Lung (tissue), 12 donors: ENCODE results near the gene IMMP1L. TPM values are rescaled to one million over a fixed set of nuclear protein-coding genes. Genes with fewer than 3 reads are reported as not detected.
A peak's percentile ranks its signal among the peaks of the same experiment; 100 is the strongest.

Experiments
- ATAC-seq: fragments of 200-7000 bp; cut with Tn5 transposase; one replicate; pipeline ENCODE4 v1.9.1; 2020; ENCODE audit warnings: moderate number of reproducible peaks; ENCODE audit not compliant: insufficient read depth, low FRiP score
- DNase-seq, 3 donors: peaks; one replicate each; pipeline ENCODE4 v3.0.0-alpha.2; 2013 to 2017
- H3K27ac ChIP-seq, 2 donors: one replicate each; pipeline ENCODE4 v1.5.1; 2013; ENCODE audit warnings: mild to moderate bottlenecking in 2 of 2, moderate library complexity in 2 of 2, control low read depth in 1 of 2, inconsistent platforms in 1 of 2, low read depth in 1 of 2, low read length in 1 of 2
- H3K27me3 ChIP-seq, 3 donors: one replicate each; pipeline ENCODE4 v1.5.1; 2013; ENCODE audit warnings: low read length in 2 of 3; ENCODE audit not compliant: control insufficient read depth in 3 of 3, insufficient read depth in 3 of 3
- H3K36me3 ChIP-seq, 4 donors: one replicate each; pipeline ENCODE4 v1.5.1; 2013; ENCODE audit warnings: low read length in 4 of 4, mild to moderate bottlenecking in 1 of 4, moderate library complexity in 1 of 4; ENCODE audit not compliant: control insufficient read depth in 4 of 4, insufficient read depth in 4 of 4
- H3K4me1 ChIP-seq, 5 donors: one replicate each; pipeline ENCODE4 v1.5.1; 2013; ENCODE audit warnings: low read length in 5 of 5, mild to moderate bottlenecking in 2 of 5, moderate library complexity in 1 of 5; ENCODE audit not compliant: control insufficient read depth in 5 of 5, insufficient read depth in 5 of 5
- H3K4me3 ChIP-seq: one replicate; pipeline ENCODE4 v1.5.1; 2013; ENCODE audit warnings: mild to moderate bottlenecking, control low read depth, moderate library complexity
- H3K9ac ChIP-seq, 2 donors: one replicate each; pipeline ENCODE4 v1.5.1; 2013; ENCODE audit warnings: low read length in 2 of 2, control low read depth in 1 of 2; ENCODE audit not compliant: insufficient read depth in 1 of 2
- H3K9me3 ChIP-seq, 4 donors: one replicate each; pipeline ENCODE4 v1.5.1; 2013; ENCODE audit warnings: low read length in 3 of 4, mild to moderate bottlenecking in 1 of 4, moderate library complexity in 1 of 4; ENCODE audit not compliant: control insufficient read depth in 4 of 4, insufficient read depth in 3 of 4
- WGBS, 2 donors: extraction: QIAGEN DNeasy Blood & Tissue Kit; methylation state at CpG; one replicate each; pipeline ENCODE4 v1.1.7; 2013; 5-methylcytosine and 5-hydroxymethylcytosine counted together
- polyA plus RNA-seq, 2 donors: library from polyadenylated mRNA; stranded (reverse); fragments of 200-250 nt; gene quantifications; one replicate each; pipeline ENCODE4 v1.2.1, GENCODE V29; 2013
- total RNA-seq, 2 donors: library from RNA; depleted of rRNA in 1 of 2; stranded (reverse); fragments of >200 nt in 1 of 2; gene quantifications; one replicate each; pipeline ENCODE4 v1.2.1, GENCODE V29; 2014 to 2021
- TF ChIP-seq, protein P1 (sequence below): IDR thresholded peaks from 2 replicates; pipeline ENCODE4 v1.5.1; 2012; ENCODE audit warnings: mild to moderate bottlenecking; ENCODE audit errors: control extremely low read depth, extremely low read depth
- donor health status: control.
- donor health status: control.
- donor health status: Bipolar disorder and iron deficiency.
- donor health status: healthy.
- donor health status: DM: yes; HTN: yes; CAD: no.

Gene IMMP1L
- total and polyA plus RNA-seq, 4 donors: 12.6 to 47.9 (median 19.2) TPM

DNA sequence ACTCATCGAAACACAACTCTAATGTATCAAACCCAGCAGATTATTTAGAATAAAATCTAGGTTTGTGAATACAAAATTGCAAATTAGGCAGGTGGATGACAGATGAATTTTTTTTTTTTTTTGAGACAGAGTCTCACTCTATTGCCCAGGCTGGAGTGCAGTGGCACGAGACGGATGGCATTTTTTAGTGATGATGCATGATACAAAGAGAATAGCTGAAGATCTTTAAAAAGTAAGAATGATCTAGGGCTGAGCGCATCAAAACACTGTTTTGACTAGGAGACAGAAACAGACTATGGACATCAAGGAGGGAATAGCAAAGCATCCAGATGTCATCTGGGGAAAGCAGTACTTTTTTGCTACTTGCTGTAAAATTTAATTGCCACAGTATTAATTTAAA lies 63.8 kb downstream of the IMMP1L start:
- TF ChIP-seq, protein P1, sequence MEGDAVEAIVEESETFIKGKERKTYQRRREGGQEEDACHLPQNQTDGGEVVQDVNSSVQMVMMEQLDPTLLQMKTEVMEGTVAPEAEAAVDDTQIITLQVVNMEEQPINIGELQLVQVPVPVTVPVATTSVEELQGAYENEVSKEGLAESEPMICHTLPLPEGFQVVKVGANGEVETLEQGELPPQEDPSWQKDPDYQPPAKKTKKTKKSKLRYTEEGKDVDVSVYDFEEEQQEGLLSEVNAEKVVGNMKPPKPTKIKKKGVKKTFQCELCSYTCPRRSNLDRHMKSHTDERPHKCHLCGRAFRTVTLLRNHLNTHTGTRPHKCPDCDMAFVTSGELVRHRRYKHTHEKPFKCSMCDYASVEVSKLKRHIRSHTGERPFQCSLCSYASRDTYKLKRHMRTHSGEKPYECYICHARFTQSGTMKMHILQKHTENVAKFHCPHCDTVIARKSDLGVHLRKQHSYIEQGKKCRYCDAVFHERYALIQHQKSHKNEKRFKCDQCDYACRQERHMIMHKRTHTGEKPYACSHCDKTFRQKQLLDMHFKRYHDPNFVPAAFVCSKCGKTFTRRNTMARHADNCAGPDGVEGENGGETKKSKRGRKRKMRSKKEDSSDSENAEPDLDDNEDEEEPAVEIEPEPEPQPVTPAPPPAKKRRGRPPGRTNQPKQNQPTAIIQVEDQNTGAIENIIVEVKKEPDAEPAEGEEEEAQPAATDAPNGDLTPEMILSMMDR: no peak
- 97 to 98% methylated on average over 4 of the region's 4 CpGs for WGBS, 2 donors
- ATAC-seq: no peak

DNA sequence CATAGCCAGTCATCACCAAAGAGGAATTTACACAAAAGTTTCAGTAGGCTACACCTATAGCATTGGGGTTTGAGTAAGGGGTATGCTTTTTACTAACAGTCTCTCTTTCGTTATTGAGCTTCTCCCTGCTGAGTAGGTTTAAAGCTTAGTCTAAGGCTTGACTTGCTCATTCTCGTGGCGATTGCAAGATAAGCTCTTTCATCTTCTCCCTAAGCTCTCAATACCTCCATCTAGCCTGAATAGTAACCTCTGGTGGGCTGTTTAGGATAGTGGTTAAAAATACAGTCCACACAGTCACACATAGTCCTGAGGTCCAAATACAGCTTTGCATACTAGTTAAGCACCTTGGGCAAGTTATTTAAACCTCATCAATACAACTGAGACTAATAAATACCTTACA lies 65.6 kb downstream of the IMMP1L start:
- Histone ChIP-seq H3K36me3 (no peaks in the 10 kb centered on the region), H3K9me3 (no peaks in the 10 kb centered on the region), H3K9ac (no peak overlapping the region), H3K4me3 (no peak overlapping the region), H3K4me1 (peaks cover 0 to 2% (median 0%) of the 10 kb centered on the region in 5 donors), H3K27ac (no peak overlapping the region), H3K27me3 (no peaks in the 10 kb centered on the region)
- TF ChIP-seq, protein P1: no peak
- ATAC-seq: no peak
- no peak for DNase-seq
- WGBS, 2 donors: 90 to 92% methylated on average over 3 of the region's 3 CpGs

More for the DNA sequence above, 63.8 kb downstream of the IMMP1L start:
- Histone ChIP-seq H3K27ac (no peak overlapping the region), H3K4me1 (peaks cover 0 to 10% (median 0%) of the 10 kb centered on the region in 5 donors), H3K9me3 (no peaks in the 10 kb centered on the region), H3K9ac (no peak overlapping the region), H3K36me3 (peaks cover 0 to 2% (median 0%) of the 10 kb centered on the region in 4 donors), H3K4me3 (no peak overlapping the region), H3K27me3 (no peaks in the 10 kb centered on the region)
- no peak for DNase-seq

DNA sequence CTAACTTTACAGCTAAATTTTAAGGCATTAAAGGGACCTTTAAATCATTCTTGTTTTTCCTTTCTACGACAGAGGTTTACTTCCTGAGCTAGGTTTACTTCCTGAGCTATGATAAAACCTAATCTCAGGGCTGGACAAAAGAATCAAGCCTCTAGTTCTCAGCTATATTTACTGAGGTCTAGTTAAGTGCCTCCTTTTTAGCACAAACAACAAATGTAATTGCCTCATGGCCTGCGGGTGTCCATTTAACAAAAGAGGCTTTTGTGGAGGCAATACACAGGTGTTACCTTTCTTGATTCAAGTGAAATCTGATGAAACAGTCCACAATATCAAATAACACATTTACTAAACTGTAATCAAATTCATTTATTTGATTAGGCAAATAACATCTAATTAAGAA lies 67.3 kb downstream of the IMMP1L start:
- Histone ChIP-seq H3K27ac (no peak overlapping the region), H3K9me3 (no peaks in the 10 kb centered on the region), H3K9ac (no peak overlapping the region), H3K36me3 (no peaks in the 10 kb centered on the region), H3K27me3 (no peaks in the 10 kb centered on the region), H3K4me1 (no peaks in the 10 kb centered on the region), H3K4me3 (no peak overlapping the region)
- DNase-seq (peak in 2 of 3 donors; percentile 7 to 8), ATAC-seq (no peak)
- 40 to 57% methylated on average over 2 of the region's 2 CpGs for WGBS, 2 donors
- TF ChIP-seq, protein P1: no peak

DNA sequence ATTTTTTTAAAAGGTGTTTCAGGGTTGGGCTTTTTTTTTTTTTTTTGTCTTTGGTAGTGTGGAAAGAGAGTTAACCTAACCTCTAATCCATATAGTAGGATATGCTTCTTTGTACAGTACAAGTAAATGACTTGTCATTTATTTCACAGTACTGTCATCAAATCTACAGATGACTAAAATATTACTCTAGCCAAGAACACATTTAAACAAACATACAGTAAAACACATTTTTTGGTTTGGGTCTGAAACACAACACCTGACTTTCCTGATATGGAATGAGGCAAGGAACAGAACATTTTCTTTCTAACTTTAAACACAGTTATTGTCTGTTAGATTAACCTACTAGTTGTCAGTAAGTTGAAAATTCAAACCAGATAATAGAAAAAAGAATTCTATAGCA lies 68.1 kb downstream of the IMMP1L start:
- Histone ChIP-seq H3K4me3 (no peak overlapping the region), H3K36me3 (no peaks in the 10 kb centered on the region), H3K4me1 (no peaks in the 10 kb centered on the region), H3K27me3 (no peaks in the 10 kb centered on the region), H3K27ac (no peak overlapping the region), H3K9me3 (no peaks in the 10 kb centered on the region), H3K9ac (no peak overlapping the region)
- DNase-seq: no peak
- no peak for ATAC-seq
- TF ChIP-seq, protein P1: no peak
